Cardiac septum (tissue), 1 donor: ENCODE measurements around the gene POLE. TPM values are rescaled to one million over a fixed set of nuclear protein-coding genes. Genes with fewer than 3 reads are reported as not detected.

Source experiments
- DNase-seq: peaks from one replicate; pipeline ENCODE4 v3.0.0-alpha.2; 2020; ENCODE audit warnings: low spot score
- intact Hi-C: fragments of 100-400 bp; cut with DNase I; formaldehyde crosslinking; loops from one replicate; pipeline ENCODE4 v1.14.0; 2022
- long read RNA-seq: library from polyadenylated mRNA; unstranded; transcript quantifications from one replicate; pipeline ENCODE4 v2.0.0, GENCODE V29; 2021
- total RNA-seq: library from RNA; stranded (reverse); fragmentation: NEBNext Ultra II Directional; extraction: Animal tissue kit (Norgen Biotek cat#: 25700); gene quantifications from one replicate; pipeline ENCODE4 v1.2.1, GENCODE V29; 2021
- donor health status: DM: no; HTN: no; CAD: no.

Gene POLE, protein sequence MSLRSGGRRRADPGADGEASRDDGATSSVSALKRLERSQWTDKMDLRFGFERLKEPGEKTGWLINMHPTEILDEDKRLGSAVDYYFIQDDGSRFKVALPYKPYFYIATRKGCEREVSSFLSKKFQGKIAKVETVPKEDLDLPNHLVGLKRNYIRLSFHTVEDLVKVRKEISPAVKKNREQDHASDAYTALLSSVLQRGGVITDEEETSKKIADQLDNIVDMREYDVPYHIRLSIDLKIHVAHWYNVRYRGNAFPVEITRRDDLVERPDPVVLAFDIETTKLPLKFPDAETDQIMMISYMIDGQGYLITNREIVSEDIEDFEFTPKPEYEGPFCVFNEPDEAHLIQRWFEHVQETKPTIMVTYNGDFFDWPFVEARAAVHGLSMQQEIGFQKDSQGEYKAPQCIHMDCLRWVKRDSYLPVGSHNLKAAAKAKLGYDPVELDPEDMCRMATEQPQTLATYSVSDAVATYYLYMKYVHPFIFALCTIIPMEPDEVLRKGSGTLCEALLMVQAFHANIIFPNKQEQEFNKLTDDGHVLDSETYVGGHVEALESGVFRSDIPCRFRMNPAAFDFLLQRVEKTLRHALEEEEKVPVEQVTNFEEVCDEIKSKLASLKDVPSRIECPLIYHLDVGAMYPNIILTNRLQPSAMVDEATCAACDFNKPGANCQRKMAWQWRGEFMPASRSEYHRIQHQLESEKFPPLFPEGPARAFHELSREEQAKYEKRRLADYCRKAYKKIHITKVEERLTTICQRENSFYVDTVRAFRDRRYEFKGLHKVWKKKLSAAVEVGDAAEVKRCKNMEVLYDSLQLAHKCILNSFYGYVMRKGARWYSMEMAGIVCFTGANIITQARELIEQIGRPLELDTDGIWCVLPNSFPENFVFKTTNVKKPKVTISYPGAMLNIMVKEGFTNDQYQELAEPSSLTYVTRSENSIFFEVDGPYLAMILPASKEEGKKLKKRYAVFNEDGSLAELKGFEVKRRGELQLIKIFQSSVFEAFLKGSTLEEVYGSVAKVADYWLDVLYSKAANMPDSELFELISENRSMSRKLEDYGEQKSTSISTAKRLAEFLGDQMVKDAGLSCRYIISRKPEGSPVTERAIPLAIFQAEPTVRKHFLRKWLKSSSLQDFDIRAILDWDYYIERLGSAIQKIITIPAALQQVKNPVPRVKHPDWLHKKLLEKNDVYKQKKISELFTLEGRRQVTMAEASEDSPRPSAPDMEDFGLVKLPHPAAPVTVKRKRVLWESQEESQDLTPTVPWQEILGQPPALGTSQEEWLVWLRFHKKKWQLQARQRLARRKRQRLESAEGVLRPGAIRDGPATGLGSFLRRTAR (N-terminal part only)
- total RNA-seq: 12.1 TPM
- long read RNA-seq, partial matches to known transcripts: 4 of 5 reads
- long read RNA-seq, other reads (novel, unspliced or antisense): 0 of 5 reads

- DNase-seq: peak; percentile 95
- intact Hi-C loops: loop anchor here (5.0 kb wide), 1 partner anchor 75 kb away; the partner anchor contains the start of gene ANKLE2
These were observed at the start of gene POLE, which contains the start of gene PXMP2 for GRCh38 chr12:132687211-132688164. Gene POLE (minus strand): TSS chr12:132687342. CDS start chr12:132687315, 27 bp downstream. Gene PXMP2 (plus strand): TSS chr12:132687587. CDS start chr12:132687671, 84 bp downstream.

DNA sequence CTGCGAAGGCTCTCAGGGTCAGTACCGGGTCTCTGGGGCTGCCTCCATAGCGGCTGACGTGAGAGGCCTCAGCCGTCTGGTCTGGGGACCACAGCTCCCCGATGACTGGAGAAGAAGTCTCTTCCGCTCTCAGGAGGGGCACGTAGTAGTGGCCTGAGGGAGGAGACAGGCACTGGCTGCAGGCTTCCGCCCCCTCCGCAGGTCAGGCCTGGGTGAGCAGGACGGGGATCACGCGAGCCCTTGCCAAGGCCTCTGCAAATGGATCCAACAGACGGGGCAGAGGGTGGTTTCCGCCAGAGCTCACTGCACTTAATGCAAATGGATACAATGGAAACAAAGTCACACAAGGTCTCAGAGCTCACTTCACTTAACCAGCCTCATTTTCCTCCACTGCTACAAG is 49.8 kb upstream of the POLE start:
- DNase-seq: no peak
- intact Hi-C loops: no loop called here

GRCh38 chr12:132736378-132736777 is 49.2 kb upstream of the POLE start:
- intact Hi-C loops: no loop called here
- DNase-seq: no peak

DNA sequence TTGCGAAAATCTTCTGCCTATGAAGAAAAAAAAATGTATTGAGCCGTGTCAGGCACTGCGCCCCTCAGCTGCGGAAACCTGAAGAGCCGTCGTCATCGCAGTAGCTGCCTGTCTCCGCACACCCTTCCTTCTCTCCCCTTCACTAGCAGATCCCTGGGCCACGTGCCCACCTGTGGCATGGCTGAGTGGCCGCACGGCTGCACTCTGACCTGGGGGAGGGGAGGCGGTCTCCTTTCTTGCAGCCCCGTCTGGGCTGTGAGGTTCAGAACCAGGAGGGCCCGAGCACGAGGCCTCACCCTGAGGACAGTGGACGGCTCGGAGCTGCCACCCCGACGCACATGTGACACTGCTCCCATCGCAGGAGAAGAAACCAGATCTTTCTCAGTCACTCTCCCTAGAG is 48.4 kb upstream of the POLE start:
- intact Hi-C loops: no loop called here
- no peak for DNase-seq

DNA sequence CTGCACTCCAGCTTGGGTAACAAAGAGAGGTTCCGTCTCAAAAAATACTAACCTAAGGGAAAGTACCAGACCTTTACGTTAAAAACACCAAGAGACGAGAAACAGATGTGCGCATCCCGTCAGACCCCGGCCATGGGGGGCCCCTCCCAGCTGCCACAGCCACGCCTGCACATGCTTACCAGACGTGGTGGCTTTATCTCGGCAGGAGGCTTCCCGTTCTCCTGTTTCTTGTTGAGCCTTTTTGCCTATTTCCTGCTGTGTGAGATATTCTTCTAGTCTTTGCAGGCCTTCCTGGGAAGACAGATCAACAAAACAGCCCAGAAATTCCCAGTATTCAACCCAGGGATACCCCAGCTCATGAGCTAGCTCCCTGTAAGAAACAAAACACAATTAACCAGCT is 47.1 kb upstream of the POLE start:
- intact Hi-C loops: no loop called here
- DNase-seq: no peak

GRCh38 chr12:132731574-132731973 is 44.4 kb upstream of the POLE start:
- intact Hi-C loops: no loop called here
- DNase-seq: no peak

- intact Hi-C loops: no loop called here
- no peak for DNase-seq
These were observed 43.2 kb upstream of the POLE start for GRCh38 chr12:132730353-132730752.

DNA sequence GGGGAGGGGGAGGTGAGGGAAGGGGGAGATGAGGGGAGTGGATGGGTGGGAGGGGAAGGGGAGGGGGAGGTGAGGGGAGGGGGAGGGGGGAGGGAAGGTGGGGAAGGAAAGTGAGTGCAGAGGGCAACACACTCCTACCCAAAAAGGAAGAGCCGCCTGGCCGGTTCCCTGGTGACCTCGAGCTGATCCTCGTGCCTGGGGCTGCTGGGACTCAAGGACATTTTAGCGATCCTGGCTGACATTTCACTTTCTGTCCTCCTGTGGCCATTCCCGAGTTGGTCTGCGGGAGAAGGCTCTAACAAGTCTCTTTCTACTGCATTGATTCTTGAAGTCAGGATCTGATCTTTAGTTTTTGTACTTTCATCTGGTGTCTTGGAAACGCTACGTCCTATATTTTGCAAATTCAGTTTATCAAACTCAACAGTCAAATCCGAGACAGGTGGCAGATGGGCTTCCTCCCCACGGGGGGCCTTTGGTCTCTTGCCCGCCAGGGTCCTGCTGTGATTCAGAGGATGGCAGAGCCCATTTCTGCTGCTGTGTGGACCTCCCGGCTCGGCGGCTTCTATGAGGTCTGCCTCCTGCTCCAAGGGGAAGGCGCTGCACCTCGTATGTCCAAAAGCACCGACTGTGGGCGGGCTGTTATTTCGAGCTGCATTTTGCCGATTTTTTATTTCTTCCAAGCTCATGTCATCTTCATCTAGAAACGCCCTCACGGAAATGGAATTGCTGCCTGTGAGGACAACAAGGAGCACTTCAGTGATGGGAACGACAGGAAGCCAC is 42.6 kb upstream of the POLE start:
- intact Hi-C loops: no loop called here
- no peak for DNase-seq

DNA sequence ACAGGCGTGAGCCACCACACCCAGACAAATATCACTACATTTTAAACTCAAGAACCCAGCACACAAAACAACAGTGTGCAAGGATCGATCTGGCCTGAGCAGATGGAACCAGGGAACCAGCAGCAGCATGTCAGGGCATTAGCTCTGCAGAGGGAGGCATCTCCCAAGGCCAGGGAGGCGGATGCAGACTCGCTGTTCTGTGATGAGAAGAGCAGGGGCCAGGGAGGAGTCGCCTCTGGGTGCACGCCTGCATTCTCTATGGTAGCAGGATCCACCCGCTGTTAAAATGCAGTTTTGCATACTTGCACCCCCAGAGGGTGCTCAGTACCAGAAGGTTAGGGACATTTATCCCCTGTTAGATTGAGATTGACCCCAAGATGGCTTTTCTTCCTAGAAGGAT is 41.4 kb upstream of the POLE start:
- intact Hi-C loops: no loop called here

GRCh38 chr12:132727091-132727794 is 40.1 kb upstream of the POLE start:
- intact Hi-C loops: no loop called here
- DNase-seq: no peak

More for the DNA sequence above, 41.4 kb upstream of the POLE start:
- no peak for DNase-seq

- intact Hi-C loops: no loop called here
- no peak for DNase-seq
These were observed 39.2 kb upstream of the POLE start for GRCh38 chr12:132726386-132726785.

DNA sequence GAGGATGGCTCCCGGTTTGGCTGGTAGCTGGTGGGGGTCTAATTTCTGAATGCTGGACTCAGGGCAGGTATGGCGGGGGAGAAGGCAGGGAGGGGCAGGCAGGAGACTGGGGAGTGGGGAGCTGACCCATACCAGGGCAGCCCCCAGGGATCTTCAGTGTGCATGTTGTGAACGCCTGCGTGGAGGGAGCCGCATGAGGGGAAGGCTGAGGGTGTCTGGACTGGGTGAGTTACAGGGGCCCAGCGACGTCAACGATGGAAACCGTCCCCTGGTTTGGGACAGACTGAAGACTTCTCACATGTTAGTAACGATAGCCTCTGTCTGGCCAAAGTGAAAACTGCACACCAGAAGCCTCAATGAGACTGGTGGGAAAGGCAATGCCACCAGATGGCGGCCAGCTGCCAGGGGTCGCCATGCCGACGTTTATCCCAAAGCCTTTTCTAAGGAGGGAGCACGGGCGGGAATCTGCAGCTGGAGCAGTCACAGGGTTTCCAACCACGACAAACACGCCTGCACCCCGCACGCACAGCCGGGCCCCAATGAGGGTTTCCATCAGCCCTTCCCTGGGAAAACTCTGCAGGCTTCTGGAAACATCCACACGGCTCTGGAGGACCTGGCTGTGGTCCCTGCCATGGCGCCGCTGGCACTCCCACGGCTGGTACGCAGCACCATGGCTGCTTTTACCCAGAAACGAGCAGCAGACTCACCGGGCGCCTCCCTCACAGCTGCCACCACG is 37.5 kb upstream of the POLE start:
- intact Hi-C loops: no loop called here
- no peak for DNase-seq

DNA sequence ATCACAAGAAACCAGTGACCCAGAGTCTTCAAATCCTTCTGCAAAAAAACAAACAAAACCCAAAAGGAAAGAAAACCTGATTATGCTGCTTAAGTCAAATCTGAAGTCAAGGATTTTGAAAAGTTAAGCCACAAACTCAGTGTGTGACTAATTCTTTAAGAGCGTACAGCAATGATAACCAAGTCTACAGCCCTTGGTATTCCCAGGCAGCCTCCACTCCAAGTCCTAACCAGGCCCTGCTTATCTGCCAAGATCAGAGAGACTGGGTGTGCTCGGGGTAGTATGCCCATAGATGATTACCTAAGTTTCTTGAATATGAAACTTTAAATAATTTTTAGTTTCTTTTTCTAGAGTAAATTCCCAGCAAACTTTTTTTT is 36.6 kb upstream of the POLE start:
- intact Hi-C loops: no loop called here
- DNase-seq: no peak

GRCh38 chr12:132723015-132723763 is 36.0 kb upstream of the POLE start:
- DNase-seq: no peak
- intact Hi-C loops: no loop called here

- intact Hi-C loops: no loop called here
These were observed 33.6 kb upstream of the POLE start for GRCh38 chr12:132720606-132721345.

More at GRCh38 chr12:132720606-132721345, 33.6 kb upstream of the POLE start:
- DNase-seq: no peak
